GM18520 (cell line): Measurements from ENCODE around the gene CTNNA3.

Experiments used
- ATAC-seq: cut with Tn5 transposase; IDR thresholded peaks from one replicate; pipeline ENCODE4 v1.9.1; 2021; ENCODE audit not compliant: unreplicated experiment

The CTNNA3 gene

GRCh38 chr10:65903620-65904019 is 1792.4 kb downstream of the CTNNA3 start:
- no peak for ATAC-seq

GRCh38 chr10:65900271-65900670 is 1795.7 kb downstream of the CTNNA3 start:
- ATAC-seq: no peak

- ATAC-seq: no peak
Observed at GRCh38 chr10:65898055-65898454, 1797.9 kb downstream of the CTNNA3 start.

- ATAC-seq: no peak
Observed at GRCh38 chr10:65894961-65895360, 1801.0 kb downstream of the CTNNA3 start.

GRCh38 chr10:65894379-65894778 is 1801.6 kb downstream of the CTNNA3 start:
- ATAC-seq: no peak

GRCh38 chr10:65893676-65894075 is 1802.3 kb downstream of the CTNNA3 start:
- ATAC-seq: no peak

- no peak for ATAC-seq
Observed at GRCh38 chr10:65892284-65892683, 1803.7 kb downstream of the CTNNA3 start.

GRCh38 chr10:65891073-65891981 is 1804.7 kb downstream of the CTNNA3 start:
- peak; percentile 80 for ATAC-seq

- no peak for ATAC-seq
Observed at GRCh38 chr10:65864529-65864928, 1831.5 kb downstream of the CTNNA3 start.

- ATAC-seq: no peak
Observed at GRCh38 chr10:65864036-65864435, 1832.0 kb downstream of the CTNNA3 start.
